Measurements from ENCODE around the gene MACROD1.

- TF ChIP-seq CTCF (IDR thresholded peaks at IDR 0.05 in 2 of 3, conservative IDR thresholded peaks at IDR 0.05 in 1 of 3; ENCODE audit: control insufficient read depth in 2 of 3, extremely low read depth in 1 of 3, insufficient read depth in 1 of 3, low read depth in 3 of 3, low read length in 3 of 3): no peak
- no peak for TF ChIP-seq JUND (IDR thresholded peaks at IDR 0.05; ENCODE audit: low read depth, low read length)
- TF ChIP-seq TARDBP (IDR thresholded peaks at IDR 0.05; ENCODE audit: borderline replicate concordance): no peak
- TF ChIP-seq RCOR1 (conservative IDR thresholded peaks at IDR 0.05; ENCODE audit: low read depth, low read length): no peak
- no peak for TF ChIP-seq BRCA1 (IDR thresholded peaks at IDR 0.05; ENCODE audit: low read depth, low read length)
- no peak for TF ChIP-seq HCFC1 (IDR thresholded peaks at IDR 0.05; ENCODE audit: low read length)
- no peak for TF ChIP-seq POLR2A (IDR thresholded peaks at IDR 0.05; ENCODE audit: low read depth, low read length)
Measured at GRCh38 chr11:64156235-64157011, 9.5 kb downstream of the MACROD1 start.

Measured in GM12878 (cell line).